Activated CD8-positive, alpha-beta memory T cell treated with anti-CD3 and anti-CD28 coated beads, Interleukin-2, amount 50 U/mL, for 48 hours (primary cell): ENCODE data around the gene MYO15B.

ENCODE experiments used
- DNase-seq: peaks from one replicate; pipeline ENCODE4 v3.0.0-alpha.2; 2020

MYO15B gene

GRCh38 chr17:75587675-75588595 lies at the start of gene MYO15B:
Gene MYO15B (plus strand): TSS chr17:75587800. CDS start chr17:75588058, 258 bp downstream.
- peak; percentile 86 for DNase-seq

GRCh38 chr17:75539967-75540729 lies 47.5 kb upstream of the MYO15B start:
- no peak for DNase-seq

GRCh38 chr17:75540923-75541503 lies 46.6 kb upstream of the MYO15B start:
- DNase-seq, result no peak

- DNase-seq, result no peak
Observed at GRCh38 chr17:75542229-75542628, 45.4 kb upstream of the MYO15B start.

GRCh38 chr17:75542728-75543336 lies 44.8 kb upstream of the MYO15B start:
- DNase-seq, result no peak

GRCh38 chr17:75544250-75544649 lies 43.4 kb upstream of the MYO15B start:
- no peak for DNase-seq

GRCh38 chr17:75546181-75546580 lies 41.4 kb upstream of the MYO15B start:
- no peak for DNase-seq

- DNase-seq, result no peak
Observed at GRCh38 chr17:75547091-75547490, 40.5 kb upstream of the MYO15B start.

GRCh38 chr17:75548813-75549212 lies 38.8 kb upstream of the MYO15B start:
- no peak for DNase-seq

- no peak for DNase-seq
Observed at GRCh38 chr17:75549246-75550138, 38.1 kb upstream of the MYO15B start.

GRCh38 chr17:75550139-75550465 lies 37.5 kb upstream of the MYO15B start:
- DNase-seq, result no peak

GRCh38 chr17:75551266-75551665 lies 36.3 kb upstream of the MYO15B start:
- no peak for DNase-seq

GRCh38 chr17:75552425-75553294 lies 34.9 kb upstream of the MYO15B start:
- no peak for DNase-seq

- no peak for DNase-seq
Observed at GRCh38 chr17:75553295-75554110, 34.1 kb upstream of the MYO15B start.

GRCh38 chr17:75555679-75556153 lies 31.9 kb upstream of the MYO15B start:
- no peak for DNase-seq

- DNase-seq, result no peak
Observed at GRCh38 chr17:75557075-75557851, 30.3 kb upstream of the MYO15B start.

GRCh38 chr17:75557852-75558665 lies 29.5 kb upstream of the MYO15B start:
- no peak for DNase-seq
